ENCODE data around the gene NAALADL1.
"Not testable (repeated sequence)": the region's sequence is repeated elsewhere in the genome, so short reads cannot be mapped to it uniquely, and the experiment has no call there.

The NAALADL1 gene

GRCh38 chr11:65008016-65008415 lies 50.3 kb downstream of the NAALADL1 start:
- DNase-seq, result no peak

GRCh38 chr11:65003968-65004367 lies 54.4 kb downstream of the NAALADL1 start:
- DNase-seq, result not testable (repeated sequence)

GRCh38 chr11:65003282-65003681 lies 55.1 kb downstream of the NAALADL1 start:
- DNase-seq, result no peak

GRCh38 chr11:65002706-65003105 lies 55.6 kb downstream of the NAALADL1 start:
- DNase-seq, result no peak

- DNase-seq, result no peak
Measured at GRCh38 chr11:64999478-64999877, 58.9 kb downstream of the NAALADL1 start.

GRCh38 chr11:64998690-64999431 lies 59.5 kb downstream of the NAALADL1 start:
- DNase-seq, result no peak

- DNase-seq, result peak; percentile 54
Measured at GRCh38 chr11:64998141-64998540, 60.2 kb downstream of the NAALADL1 start.

GRCh38 chr11:64996710-64997380 lies 61.5 kb downstream of the NAALADL1 start, which contains the start of gene BATF2:
TSS of gene BATF2 (minus strand) at chr11:64996971. CDS start at chr11:64996914, 57 bp downstream.
- no peak for DNase-seq

- no peak for DNase-seq
Measured at GRCh38 chr11:64996327-64996709, 62.0 kb downstream of the NAALADL1 start.

Measured in stimulated activated CD8-positive, alpha-beta memory T cell treated with anti-CD3 and anti-CD28 coated beads, Interleukin-4, amount 100 ng/mL, for 48 hours (primary cell).